ENCODE results near the gene PSMD9. TPM values are rescaled to one million over a fixed set of nuclear protein-coding genes. Genes with fewer than 3 reads are reported as not detected.
"Not testable (repeated sequence)": the region's sequence is repeated elsewhere in the genome, so short reads cannot be mapped to it uniquely, and the experiment has no call there.

PSMD9 gene
- total RNA-seq, 1 experiment from 2014 or later: 66.0 TPM

DNA sequence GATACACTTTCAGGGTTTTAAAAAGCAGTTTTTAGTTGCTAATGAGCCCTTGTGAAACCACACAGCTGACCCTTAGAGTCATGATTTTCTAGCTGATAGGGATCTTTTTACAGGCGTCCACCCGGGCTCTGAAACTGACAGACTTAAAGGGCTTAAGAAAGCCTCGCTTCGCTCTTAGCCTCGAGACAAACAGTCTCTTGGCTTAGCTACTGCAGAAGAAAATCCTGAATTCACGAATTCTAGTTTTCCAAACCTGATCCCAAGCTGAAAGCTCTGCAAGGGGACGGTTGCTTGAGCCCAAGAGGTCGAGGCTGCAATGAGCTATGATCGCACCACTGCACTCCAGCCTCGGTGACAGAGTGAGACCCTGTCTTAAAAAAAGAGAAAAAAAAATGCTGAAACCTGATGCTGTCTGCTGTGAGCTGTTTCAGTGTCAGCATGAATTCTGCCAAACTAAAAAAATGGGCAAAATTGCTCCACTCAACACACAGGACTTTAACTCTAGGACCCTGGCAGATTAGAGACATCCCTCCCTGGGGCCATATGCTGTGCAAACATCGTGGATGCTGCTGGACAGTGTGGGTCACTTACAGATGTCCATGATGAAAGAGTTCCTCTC is 26.8 kb upstream of the PSMD9 start:
- Mint-ChIP-seq H3K36me3 (ENCODE audit: insufficient read depth, unreplicated experiment) (no peaks in the 10 kb centered on the region), H3K27ac (ENCODE audit: unreplicated experiment) (no peak overlapping the region), H3K4me3 (ENCODE audit: low read depth, unreplicated experiment) (no peak overlapping the region), H3K4me1 (ENCODE audit: low read depth, unreplicated experiment) (no peaks in the 10 kb centered on the region), H3K27me3 (ENCODE audit: unreplicated experiment) (peaks cover 3% of the 10 kb centered on the region), H3K9me3 (ENCODE audit: low read depth, unreplicated experiment) (no peaks in the 10 kb centered on the region)
- intact Hi-C loops (cut with micrococcal nuclease; ENCODE audit: unreplicated experiment): no loop called here
- TF ChIP-seq, protein P1, sequence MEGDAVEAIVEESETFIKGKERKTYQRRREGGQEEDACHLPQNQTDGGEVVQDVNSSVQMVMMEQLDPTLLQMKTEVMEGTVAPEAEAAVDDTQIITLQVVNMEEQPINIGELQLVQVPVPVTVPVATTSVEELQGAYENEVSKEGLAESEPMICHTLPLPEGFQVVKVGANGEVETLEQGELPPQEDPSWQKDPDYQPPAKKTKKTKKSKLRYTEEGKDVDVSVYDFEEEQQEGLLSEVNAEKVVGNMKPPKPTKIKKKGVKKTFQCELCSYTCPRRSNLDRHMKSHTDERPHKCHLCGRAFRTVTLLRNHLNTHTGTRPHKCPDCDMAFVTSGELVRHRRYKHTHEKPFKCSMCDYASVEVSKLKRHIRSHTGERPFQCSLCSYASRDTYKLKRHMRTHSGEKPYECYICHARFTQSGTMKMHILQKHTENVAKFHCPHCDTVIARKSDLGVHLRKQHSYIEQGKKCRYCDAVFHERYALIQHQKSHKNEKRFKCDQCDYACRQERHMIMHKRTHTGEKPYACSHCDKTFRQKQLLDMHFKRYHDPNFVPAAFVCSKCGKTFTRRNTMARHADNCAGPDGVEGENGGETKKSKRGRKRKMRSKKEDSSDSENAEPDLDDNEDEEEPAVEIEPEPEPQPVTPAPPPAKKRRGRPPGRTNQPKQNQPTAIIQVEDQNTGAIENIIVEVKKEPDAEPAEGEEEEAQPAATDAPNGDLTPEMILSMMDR (IDR thresholded peaks at IDR 0.05; ENCODE audit: unreplicated experiment): no peak
- no TSS peak for BruUV-seq (replicated peaks)
- CTCF ChIA-PET: interaction anchor here (0.6 to 1.1 kb wide), 3 partner anchors 22 to 1202 kb away, joined by 3 to 6 read pairs (median 3); no protein-coding TSS in a partner anchor
- no peak for DNase-seq

DNA sequence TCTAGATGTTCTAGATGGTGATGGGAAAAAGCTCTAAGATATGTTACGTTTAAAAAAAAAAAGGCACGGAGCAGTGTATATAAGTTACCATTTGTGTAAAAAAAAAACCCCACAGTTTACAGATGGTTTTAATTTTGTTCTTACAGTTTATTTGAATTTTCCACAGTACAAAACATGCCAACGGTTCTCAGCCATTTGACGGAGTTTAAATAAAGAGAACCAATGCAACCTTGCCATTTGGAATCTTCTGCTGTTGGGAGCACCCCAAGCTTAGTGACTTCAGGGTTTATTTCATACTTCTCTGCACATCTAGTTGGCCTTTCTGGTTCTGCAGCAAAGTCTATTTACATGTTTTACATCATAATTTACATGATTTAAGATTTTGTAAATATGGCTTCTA is 22.3 kb upstream of the PSMD9 start:
- intact Hi-C loops (cut with micrococcal nuclease; ENCODE audit: unreplicated experiment): no loop called here
- Mint-ChIP-seq H3K9me3 (ENCODE audit: low read depth, unreplicated experiment) (no peaks in the 10 kb centered on the region), H3K36me3 (ENCODE audit: insufficient read depth, unreplicated experiment) (no peaks in the 10 kb centered on the region), H3K4me1 (ENCODE audit: low read depth, unreplicated experiment) (no peaks in the 10 kb centered on the region), H3K27ac (ENCODE audit: unreplicated experiment) (no peak overlapping the region), H3K4me3 (ENCODE audit: low read depth, unreplicated experiment) (no peak overlapping the region), H3K27me3 (ENCODE audit: unreplicated experiment) (no peaks in the 10 kb centered on the region)
- TF ChIP-seq, protein P1 (IDR thresholded peaks at IDR 0.05; ENCODE audit: unreplicated experiment): no peak
- DNase-seq: no peak
- no TSS peak for BruUV-seq (replicated peaks)
- CTCF ChIA-PET: interaction anchor here (0.6 kb wide), 1 partner anchor 286 kb away, joined by 6 read pairs; no protein-coding TSS in a partner anchor

DNA sequence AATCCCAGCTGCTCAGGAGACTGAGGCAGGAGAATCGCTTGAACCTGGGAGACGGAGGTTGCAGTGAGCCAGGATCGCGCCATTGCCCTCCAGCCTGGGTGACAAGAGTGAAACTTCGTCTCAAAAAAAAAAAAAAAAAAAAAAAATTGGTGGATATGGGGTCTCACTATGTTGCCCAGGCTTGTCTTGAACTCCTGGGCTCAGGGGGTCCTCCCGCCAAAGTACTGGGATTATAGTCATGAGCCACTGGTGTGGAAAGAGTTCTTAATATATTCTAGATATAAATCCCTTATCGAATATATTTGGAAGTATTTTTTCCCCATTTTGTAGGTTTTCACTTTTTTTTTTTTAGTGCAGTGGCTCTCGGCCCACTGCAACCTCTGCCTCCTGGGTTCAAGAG is 19.4 kb upstream of the PSMD9 start:
- BruUV-seq (replicated peaks); DNase-seq; H3K4me1 Mint-ChIP-seq (ENCODE audit: low read depth, unreplicated experiment); H3K36me3 Mint-ChIP-seq (ENCODE audit: insufficient read depth, unreplicated experiment); CTCF ChIA-PET; intact Hi-C loops (cut with micrococcal nuclease; ENCODE audit: unreplicated experiment); H3K27ac Mint-ChIP-seq (ENCODE audit: unreplicated experiment); H3K4me3 Mint-ChIP-seq (ENCODE audit: low read depth, unreplicated experiment); H3K27me3 Mint-ChIP-seq (ENCODE audit: unreplicated experiment); H3K9me3 Mint-ChIP-seq (ENCODE audit: low read depth, unreplicated experiment): not testable (repeated sequence)

DNA sequence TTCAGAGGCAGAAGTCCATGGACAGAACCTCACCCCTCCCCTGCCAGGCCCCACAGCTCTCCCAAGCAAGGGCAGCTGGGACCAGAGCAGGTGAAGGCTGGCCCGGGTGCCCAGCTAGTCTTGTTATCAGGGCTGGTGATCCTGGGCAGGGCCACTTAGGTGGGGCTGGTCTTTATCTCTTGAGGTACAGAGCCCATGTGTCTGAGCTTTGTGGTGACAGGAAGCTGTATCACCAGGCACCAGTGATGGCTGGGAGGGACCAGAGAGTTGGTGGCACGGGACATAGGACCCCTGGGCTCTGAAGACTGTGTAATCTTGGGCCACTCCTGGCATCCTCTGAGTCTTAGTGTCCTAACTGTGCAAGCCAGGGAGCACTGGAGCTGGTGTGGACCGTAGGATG is 17.1 kb upstream of the PSMD9 start:
- CTCF ChIA-PET: interaction anchor here (0.6 kb wide), 1 partner anchor 13 kb away, joined by 5 read pairs; no protein-coding TSS in a partner anchor
- Mint-ChIP-seq H3K4me3 (ENCODE audit: low read depth, unreplicated experiment) (no peak overlapping the region), H3K4me1 (ENCODE audit: low read depth, unreplicated experiment) (no peaks in the 10 kb centered on the region), H3K27ac (ENCODE audit: unreplicated experiment) (no peak overlapping the region), H3K9me3 (ENCODE audit: low read depth, unreplicated experiment) (no peaks in the 10 kb centered on the region), H3K27me3 (ENCODE audit: unreplicated experiment) (no peaks in the 10 kb centered on the region), H3K36me3 (ENCODE audit: insufficient read depth, unreplicated experiment) (no peaks in the 10 kb centered on the region)
- no peak for DNase-seq
- BruUV-seq (replicated peaks): no TSS peak
- intact Hi-C loops (cut with micrococcal nuclease; ENCODE audit: unreplicated experiment): no loop called here
- TF ChIP-seq, protein P1 (IDR thresholded peaks at IDR 0.05; ENCODE audit: unreplicated experiment): no peak

DNA sequence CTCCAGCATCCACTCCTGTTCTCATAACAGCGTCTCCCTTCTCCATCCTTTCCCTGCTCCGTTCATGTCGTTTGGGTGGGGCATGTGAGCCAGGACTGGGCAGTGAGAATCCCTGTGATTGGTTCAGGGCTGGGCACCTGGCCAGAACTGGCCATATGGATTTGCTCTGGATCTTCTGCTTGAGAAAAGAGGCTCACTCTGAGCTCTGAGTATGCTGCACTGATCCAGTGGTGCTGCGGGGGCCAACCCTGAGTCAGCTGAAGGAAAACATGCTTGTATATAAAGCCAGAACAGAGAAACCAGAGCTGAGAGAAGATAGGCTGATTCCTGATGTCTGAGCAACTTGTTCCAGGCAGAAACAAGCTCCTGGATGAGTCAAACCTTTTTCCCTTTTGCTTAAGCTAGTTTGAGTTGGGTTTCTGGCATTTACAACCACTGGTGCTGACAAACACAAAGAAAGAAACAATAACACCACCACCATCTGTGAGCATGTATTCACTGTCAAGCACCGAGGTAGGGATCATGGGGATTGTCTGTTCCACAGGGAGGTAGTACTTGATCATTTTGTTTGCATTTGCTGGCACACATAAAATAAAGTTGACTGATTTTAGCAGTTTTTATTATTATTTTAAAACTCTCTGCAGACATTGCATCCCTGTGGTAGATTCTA is 15.9 kb upstream of the PSMD9 start:
- no peaks in the 10 kb centered on the region for H3K9me3 Mint-ChIP-seq (ENCODE audit: low read depth, unreplicated experiment)
- H3K27me3 Mint-ChIP-seq (ENCODE audit: unreplicated experiment): no peaks in the 10 kb centered on the region
- TF ChIP-seq, protein P1 (IDR thresholded peaks at IDR 0.05; ENCODE audit: unreplicated experiment): no peak
- H3K4me1 Mint-ChIP-seq (ENCODE audit: low read depth, unreplicated experiment): no peaks in the 10 kb centered on the region
- no TSS peak for BruUV-seq (replicated peaks)
- H3K27ac Mint-ChIP-seq (ENCODE audit: unreplicated experiment): no peak overlapping the region
- H3K4me3 Mint-ChIP-seq (ENCODE audit: low read depth, unreplicated experiment): no peak overlapping the region
- H3K36me3 Mint-ChIP-seq (ENCODE audit: insufficient read depth, unreplicated experiment): no peaks in the 10 kb centered on the region
- intact Hi-C loops (cut with micrococcal nuclease; ENCODE audit: unreplicated experiment): no loop called here
- CTCF ChIA-PET: interaction anchor here (0.6 kb wide), 2 partner anchors 21 to 32 kb away, joined by 3 to 4 read pairs; no protein-coding TSS in a partner anchor
- DNase-seq: no peak
